Measurements from ENCODE around the gene FILIP1. TPM values are rescaled to one million over a fixed set of nuclear protein-coding genes. Genes with fewer than 3 reads are reported as not detected.

The FILIP1 gene
- total RNA-seq, 2 donors from 2014 or later, result 0.98 to 6.5 TPM

- intact Hi-C loops (cut with DNase I, micrococcal nuclease), result no loop called here
- DNase-seq, result no peak
- no peak for ATAC-seq
These were observed 91.3 kb downstream of the FILIP1 start for GRCh38 chr6:75402296-75402695.

GRCh38 chr6:75397656-75398465, 95.7 kb downstream of the FILIP1 start:
- no peak for ATAC-seq
- intact Hi-C loops (cut with DNase I, micrococcal nuclease), result no loop called here
- no peak for DNase-seq

- ATAC-seq (no peak), DNase-seq (no peak)
- intact Hi-C loops (cut with DNase I, micrococcal nuclease), result no loop called here
These were observed 96.4 kb downstream of the FILIP1 start for GRCh38 chr6:75397171-75397570.

- ATAC-seq (no peak), DNase-seq (no peak)
- intact Hi-C loops (cut with DNase I, micrococcal nuclease), result no loop called here
These were observed 97.4 kb downstream of the FILIP1 start for GRCh38 chr6:75396005-75396800.

- intact Hi-C loops (cut with DNase I, micrococcal nuclease), result no loop called here
- ATAC-seq (no peak), DNase-seq (no peak)
These were observed 99.8 kb downstream of the FILIP1 start for GRCh38 chr6:75393806-75394205.

GRCh38 chr6:75391276-75391675, 102.3 kb downstream of the FILIP1 start:
- ATAC-seq, result no peak
- no peak for DNase-seq
- intact Hi-C loops (cut with DNase I, micrococcal nuclease), result no loop called here

- no peak for DNase-seq
- intact Hi-C loops (cut with DNase I, micrococcal nuclease), result no loop called here
- no peak for ATAC-seq
These were observed 107.4 kb downstream of the FILIP1 start for GRCh38 chr6:75386050-75386770.

GRCh38 chr6:75384116-75384515, 109.5 kb downstream of the FILIP1 start:
- no peak for DNase-seq
- intact Hi-C loops (cut with DNase I, micrococcal nuclease), result no loop called here
- ATAC-seq, result no peak

- DNase-seq (no peak), ATAC-seq (no peak)
- intact Hi-C loops (cut with DNase I, micrococcal nuclease), result no loop called here
These were observed 111.0 kb downstream of the FILIP1 start for GRCh38 chr6:75382634-75382900.

- no peak for DNase-seq
- intact Hi-C loops (cut with DNase I, micrococcal nuclease), result no loop called here
- ATAC-seq, result no peak
These were observed 111.5 kb downstream of the FILIP1 start for GRCh38 chr6:75381877-75382633.

- intact Hi-C loops (cut with DNase I, micrococcal nuclease), result loop anchor here in 1 of 2 donors (10.0 kb wide), 1 partner anchor 105 kb away; no protein-coding TSS in a partner anchor
- DNase-seq, result no peak
- no peak for ATAC-seq
These were observed 114.1 kb downstream of the FILIP1 start for GRCh38 chr6:75379536-75379935.

- ATAC-seq (no peak), DNase-seq (no peak)
- intact Hi-C loops (cut with DNase I, micrococcal nuclease), result loop anchor here in 1 of 2 donors (10.0 kb wide), 1 partner anchor 107 kb away; no protein-coding TSS in a partner anchor
These were observed 115.5 kb downstream of the FILIP1 start for GRCh38 chr6:75378101-75378500.

GRCh38 chr6:75377386-75377785, 116.2 kb downstream of the FILIP1 start:
- intact Hi-C loops (cut with DNase I, micrococcal nuclease), result loop anchor here in 1 of 2 donors (10.0 kb wide), 1 partner anchor 107 kb away; no protein-coding TSS in a partner anchor
- DNase-seq (no peak), ATAC-seq (no peak)

- DNase-seq (no peak), ATAC-seq (no peak)
- intact Hi-C loops (cut with DNase I, micrococcal nuclease), result loop anchor here in 1 of 2 donors (10.0 kb wide), 1 partner anchor 108 kb away; no protein-coding TSS in a partner anchor
These were observed 117.1 kb downstream of the FILIP1 start for GRCh38 chr6:75376347-75377024.

- intact Hi-C loops (cut with DNase I, micrococcal nuclease), result loop anchor here in 1 of 2 donors (10.0 kb wide), 1 partner anchor 110 kb away; no protein-coding TSS in a partner anchor
- ATAC-seq (no peak), DNase-seq (no peak)
These were observed 118.6 kb downstream of the FILIP1 start for GRCh38 chr6:75374961-75375400.

GRCh38 chr6:75372884-75373283, 120.7 kb downstream of the FILIP1 start:
- ATAC-seq (no peak), DNase-seq (no peak)
- intact Hi-C loops (cut with DNase I, micrococcal nuclease), result loop anchor here in 1 of 2 donors (10.0 kb wide), 1 partner anchor 112 kb away; no protein-coding TSS in a partner anchor

GRCh38 chr6:75370011-75370410, 123.6 kb downstream of the FILIP1 start:
- no peak for DNase-seq
- intact Hi-C loops (cut with DNase I, micrococcal nuclease), result loop anchor here in 1 of 2 donors (10.0 kb wide), 1 partner anchor 115 kb away; no protein-coding TSS in a partner anchor
- no peak for ATAC-seq

- intact Hi-C loops (cut with DNase I, micrococcal nuclease), result no loop called here
- ATAC-seq (no peak), DNase-seq (no peak)
These were observed 124.7 kb downstream of the FILIP1 start for GRCh38 chr6:75368864-75369402.

Measured in left colon (tissue), 2 donors.